HepG2 (cell line): Measurements from ENCODE around the gene TPPP3. TPM values are rescaled to one million over a fixed set of nuclear protein-coding genes. Genes with fewer than 3 reads are reported as not detected.

ENCODE experiments used
- ATAC-seq: fragments of 200-7000 bp; cut with Tn5 transposase; 3 replicates; pipeline ENCODE4 v1.9.1; 2020; ENCODE audit warnings: mild to moderate bottlenecking, moderate library complexity
- BruUV-seq: library from RNA; stranded (reverse); fragments of 400-500 nt; replicated peaks from 2 replicates; lab custom pipeline; 2021; lab: Mats Ljungman, UMichigan
- CTCF ChIA-PET: fragments of 300-600 bp; formaldehyde crosslinking; extraction: SDS; loops from one replicate; lab custom pipeline; 2021; ENCODE audit warnings: low total read pairs, inconsistent platforms, low intra/inter-chr PET ratio; lab: Yijun Ruan, JAX
- POLR2A ChIA-PET: fragments of 350-600 bp; sonication (Branson Sonifier 250); formaldehyde crosslinking; loops from one replicate; lab custom pipeline; 2020; ENCODE audit warnings: antibody characterized with exemption, inconsistent platforms; lab: Yijun Ruan, JAX
- DNase-seq: peaks from one replicate; pipeline ENCODE4 v3.0.0-alpha.2; 2015; ENCODE audit warnings: low spot score
- FAIRE-seq: peaks from 3 replicates; lab custom pipeline; 2011; peaks lifted over from hg19 to GRCh38; lab: Jason Lieb, UNC
- H2AFZ ChIP-seq: one replicate; pipeline ENCODE4 v1.6.1; 2011; ENCODE audit warnings: low read length, inconsistent platforms
- H3K27ac ChIP-seq: fragments of 300-600 bp; 3 replicates; pipeline ENCODE4 v1.8.0; 2011; ENCODE audit warnings: mixed run types, mild to moderate bottlenecking, mixed read lengths, low read length, inconsistent platforms; ENCODE audit not compliant: insufficient read depth; ENCODE audit errors: extremely low read length
- H3K27me3 ChIP-seq, 2 experiments: fragments of 200-600 bp in 1 of 2; 2 replicates in 1 of 2; 3 replicates in 1 of 2; pipeline versions ENCODE4 v1.6.0 to v1.8.0; 2011; ENCODE audit warnings: low read length in 2 of 2, mild to moderate bottlenecking in 2 of 2, moderate library complexity in 2 of 2, inconsistent platforms in 1 of 2; ENCODE audit not compliant: insufficient read depth in 2 of 2, control insufficient read depth in 1 of 2
- H3K36me3 ChIP-seq, 2 experiments: fragments of 200-600 bp in 1 of 2; replicated peaks in 1 of 2; 2 replicates in 1 of 2; 3 replicates in 1 of 2; pipeline versions ENCODE4 v1.5.1 to v1.8.0; 2011; ENCODE audit warnings: low read length in 2 of 2, inconsistent platforms in 1 of 2; ENCODE audit not compliant: insufficient read depth in 2 of 2, control insufficient read depth in 1 of 2
- H3K4me1 ChIP-seq: 2 replicates; pipeline ENCODE4 v1.5.1; 2012; ENCODE audit warnings: low read length, inconsistent platforms; ENCODE audit not compliant: insufficient read depth
- H3K4me2 ChIP-seq: 2 replicates; pipeline ENCODE4 v1.6.0; 2011; ENCODE audit warnings: low read depth, low read length, inconsistent platforms
- H3K4me3 ChIP-seq, 3 experiments: fragments of 200-600 bp in 1 of 3; sonication (generic), shearing (Covaris generic) in 1 of 3; replicated peaks in 1 of 3; 2 replicates each; pipeline ENCODE4 v1.5.1; 2011 to 2016; ENCODE audit warnings: low read length in 3 of 3, inconsistent platforms in 2 of 3, low read depth in 2 of 3, mild to moderate bottlenecking in 2 of 3, control low read depth in 1 of 3, mixed read lengths in 1 of 3; ENCODE audit not compliant: insufficient read depth in 1 of 3
- H3K79me2 ChIP-seq: one replicate; pipeline ENCODE4 v1.6.1; 2011; ENCODE audit warnings: low read length, inconsistent platforms; ENCODE audit not compliant: insufficient read depth
- H3K9ac ChIP-seq: 2 replicates; pipeline ENCODE4 v1.6.0; 2011; ENCODE audit warnings: mild to moderate bottlenecking, low read depth, low read length, inconsistent platforms; ENCODE audit not compliant: insufficient read depth
- H3K9me3 ChIP-seq: 2 replicates; pipeline ENCODE4 v1.5.1; 2012; ENCODE audit warnings: mild to moderate bottlenecking, low read length
- H4K20me1 ChIP-seq: 2 replicates; pipeline ENCODE4 v1.6.0; 2011; ENCODE audit warnings: inconsistent platforms, mild to moderate bottlenecking, low read length, moderate library complexity; ENCODE audit not compliant: insufficient read depth
- PHF8 ChIP-seq: sonication (generic); formaldehyde crosslinking; IDR thresholded peaks from 2 replicates; pipeline ENCODE4 v1.5.0; 2020; ENCODE audit warnings: missing genetic modification reagents
- PPARG ChIP-seq: conservative IDR thresholded peaks from 2 replicates; pipeline ENCODE4 v1.6.1; 2016; ENCODE audit warnings: missing biosample characterization, missing genetic modification reagents
- TEF ChIP-seq: sonication (generic); formaldehyde crosslinking; IDR thresholded peaks from 2 replicates; pipeline ENCODE4 v1.5.0; 2020; ENCODE audit warnings: missing genetic modification reagents
- ZNF615 ChIP-seq: sonication (generic); formaldehyde crosslinking; IDR thresholded peaks from 2 replicates; pipeline ENCODE4 v1.5.0; 2020; ENCODE audit warnings: mild to moderate bottlenecking, missing genetic modification reagents, borderline replicate concordance
- WGBS: methylation state at CpG from one replicate; pipeline ENCODE4 v1.1.6; 2017; ENCODE audit warnings: low lambda C conversion rate; 5-methylcytosine and 5-hydroxymethylcytosine counted together
- in situ Hi-C: cut with HindIII; loops from 2 replicates; pipeline ENCODE4 v1.10.0; 2017; ENCODE audit warnings: low pct_unique_long_range_greater_than_20kb; ENCODE audit not compliant: extremely low pct_ligation_motif_present
- intact Hi-C: fragments of 100-400 bp; cut with micrococcal nuclease; formaldehyde crosslinking; loops from one replicate; pipeline ENCODE4 v1.10.0; 2022; ENCODE audit not compliant: unreplicated experiment
- polyA plus RNA-seq, 8 experiments: library from polyadenylated mRNA; depleted of rRNA in 3 of 8; stranded (reverse) in 7 of 8; unstranded in 1 of 8; fragments of >200 nt; fragmentation: Illumina TruSeq in 4 of 8; extraction: Trizol in 4 of 8; gene quantifications; 2 replicates each; pipeline versions ENCODE4 v1.2.1 to v1.2.3, GENCODE V29; 2011 to 2016; ENCODE audit warnings: low read depth in 4 of 8, missing spikeins in 1 of 8, mixed read lengths in 1 of 8; ENCODE audit not compliant: insufficient read depth in 1 of 8
- total RNA-seq, 5 experiments: library from RNA; depleted of rRNA; stranded (reverse); fragments of >200 nt; fragmentation: Illumina TruSeq; extraction: Trizol; gene quantifications; 2 replicates each; pipeline ENCODE4 v1.2.3, GENCODE V29; 2016; ENCODE audit warnings: low read depth in 1 of 5
- TF ChIP-seq, protein P1 (sequence below): sonication (generic); formaldehyde crosslinking; IDR thresholded peaks from one replicate; pipeline ENCODE4 v1.5.1; 2020; ENCODE audit warnings: mild to moderate bottlenecking, missing genetic modification reagents; ENCODE audit errors: not compliant biosample characterization
- TF ChIP-seq, protein P2 (sequence below): sonication (generic); formaldehyde crosslinking; IDR thresholded peaks from 2 replicates; pipeline ENCODE4 v1.5.1; 2020; ENCODE audit warnings: mild to moderate bottlenecking, missing genetic modification reagents, borderline replicate concordance

TPPP3 gene
- total and polyA plus RNA-seq, 2 of the 13 experiments (the other 11 are each of a cell fraction or from before 2014, with no cell fraction given), result 0.16 to 0.44 TPM

- BruUV-seq, result no TSS peak
- H3K4me3 ChIP-seq, result no peak overlapping the region
- H3K4me2 ChIP-seq, result no peak overlapping the region
- DNase-seq, result no peak
- H3K36me3 ChIP-seq, result no peaks in the 10 kb centered on the region
- intact Hi-C loops, result no loop called here
- TF ChIP-seq TEF (CRISPR knock-in tag) (0 out of 2 replicates have a peak, but pooled peaks have one; percentile 24), ZNF615 (no peak), PHF8 (CRISPR knock-in tag) (no peak), PPARG (CRISPR knock-in tag) (no peak)
- TF ChIP-seq, protein P1, sequence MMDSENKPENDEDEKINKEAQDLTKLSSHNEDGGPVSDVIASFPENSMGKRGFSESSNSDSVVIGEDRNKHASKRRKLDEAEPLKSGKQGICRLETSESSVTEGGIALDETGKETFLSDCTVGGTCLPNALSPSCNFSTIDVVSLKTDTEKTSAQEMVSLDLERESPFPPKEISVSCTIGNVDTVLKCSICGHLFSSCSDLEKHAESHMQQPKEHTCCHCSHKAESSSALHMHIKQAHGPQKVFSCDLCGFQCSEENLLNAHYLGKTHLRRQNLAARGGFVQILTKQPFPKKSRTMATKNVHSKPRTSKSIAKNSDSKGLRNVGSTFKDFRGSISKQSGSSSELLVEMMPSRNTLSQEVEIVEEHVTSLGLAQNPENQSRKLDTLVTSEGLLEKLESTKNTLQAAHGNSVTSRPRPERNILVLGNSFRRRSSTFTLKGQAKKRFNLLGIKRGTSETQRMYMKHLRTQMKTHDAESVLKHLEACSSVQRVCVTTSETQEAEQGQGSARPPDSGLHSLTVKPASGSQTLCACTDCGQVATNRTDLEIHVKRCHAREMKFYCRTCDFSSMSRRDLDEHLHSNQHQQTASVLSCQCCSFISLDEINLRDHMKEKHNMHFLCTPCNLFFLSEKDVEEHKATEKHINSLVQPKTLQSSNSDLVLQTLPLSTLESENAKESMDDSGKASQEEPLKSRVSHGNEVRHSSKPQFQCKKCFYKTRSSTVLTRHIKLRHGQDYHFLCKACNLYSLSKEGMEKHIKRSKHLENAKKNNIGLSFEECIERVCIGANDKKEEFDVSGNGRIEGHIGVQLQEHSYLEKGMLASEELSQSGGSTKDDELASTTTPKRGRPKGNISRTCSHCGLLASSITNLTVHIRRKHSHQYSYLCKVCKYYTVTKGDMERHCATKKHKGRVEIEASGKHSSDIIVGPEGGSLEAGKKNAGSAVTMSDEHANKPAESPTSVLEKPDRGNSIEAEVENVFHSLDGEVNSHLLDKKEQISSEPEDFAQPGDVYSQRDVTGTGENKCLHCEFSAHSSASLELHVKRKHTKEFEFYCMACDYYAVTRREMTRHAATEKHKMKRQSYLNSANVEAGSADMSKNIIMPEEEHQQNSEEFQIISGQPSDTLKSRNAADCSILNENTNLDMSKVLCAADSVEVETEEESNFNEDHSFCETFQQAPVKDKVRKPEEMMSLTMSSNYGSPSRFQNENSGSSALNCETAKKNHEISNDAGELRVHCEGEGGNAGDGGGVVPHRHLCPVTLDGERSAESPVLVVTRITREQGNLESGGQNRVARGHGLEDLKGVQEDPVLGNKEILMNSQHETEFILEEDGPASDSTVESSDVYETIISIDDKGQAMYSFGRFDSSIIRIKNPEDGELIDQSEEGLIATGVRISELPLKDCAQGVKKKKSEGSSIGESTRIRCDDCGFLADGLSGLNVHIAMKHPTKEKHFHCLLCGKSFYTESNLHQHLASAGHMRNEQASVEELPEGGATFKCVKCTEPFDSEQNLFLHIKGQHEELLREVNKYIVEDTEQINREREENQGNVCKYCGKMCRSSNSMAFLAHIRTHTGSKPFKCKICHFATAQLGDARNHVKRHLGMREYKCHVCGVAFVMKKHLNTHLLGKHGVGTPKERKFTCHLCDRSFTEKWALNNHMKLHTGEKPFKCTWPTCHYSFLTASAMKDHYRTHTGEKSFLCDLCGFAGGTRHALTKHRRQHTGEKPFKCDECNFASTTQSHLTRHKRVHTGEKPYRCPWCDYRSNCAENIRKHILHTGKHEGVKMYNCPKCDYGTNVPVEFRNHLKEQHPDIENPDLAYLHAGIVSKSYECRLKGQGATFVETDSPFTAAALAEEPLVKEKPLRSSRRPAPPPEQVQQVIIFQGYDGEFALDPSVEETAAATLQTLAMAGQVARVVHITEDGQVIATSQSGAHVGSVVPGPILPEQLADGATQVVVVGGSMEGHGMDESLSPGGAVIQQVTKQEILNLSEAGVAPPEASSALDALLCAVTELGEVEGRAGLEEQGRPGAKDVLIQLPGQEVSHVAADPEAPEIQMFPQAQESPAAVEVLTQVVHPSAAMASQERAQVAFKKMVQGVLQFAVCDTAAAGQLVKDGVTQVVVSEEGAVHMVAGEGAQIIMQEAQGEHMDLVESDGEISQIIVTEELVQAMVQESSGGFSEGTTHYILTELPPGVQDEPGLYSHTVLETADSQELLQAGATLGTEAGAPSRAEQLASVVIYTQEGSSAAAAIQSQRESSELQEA, result no peak
- TF ChIP-seq, protein P2, sequence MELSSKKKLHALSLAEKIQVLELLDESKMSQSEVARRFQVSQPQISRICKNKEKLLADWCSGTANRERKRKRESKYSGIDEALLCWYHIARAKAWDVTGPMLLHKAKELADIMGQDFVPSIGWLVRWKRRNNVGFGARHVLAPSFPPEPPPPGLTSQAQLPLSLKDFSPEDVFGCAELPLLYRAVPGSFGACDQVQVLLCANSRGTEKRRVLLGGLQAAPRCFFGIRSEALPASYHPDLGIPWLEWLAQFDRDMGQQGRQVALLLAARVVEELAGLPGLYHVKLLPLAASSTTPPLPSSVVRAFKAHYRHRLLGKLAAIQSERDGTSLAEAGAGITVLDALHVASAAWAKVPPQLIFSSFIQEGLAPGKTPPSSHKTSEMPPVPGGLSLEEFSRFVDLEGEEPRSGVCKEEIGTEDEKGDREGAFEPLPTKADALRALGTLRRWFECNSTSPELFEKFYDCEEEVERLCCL (CRISPR knock-in tag), result no peak
- no peak overlapping the region for H3K27ac ChIP-seq
- in situ Hi-C loops, result no loop called here
- H4K20me1 ChIP-seq, result no peaks in the 10 kb centered on the region
- H2AFZ ChIP-seq, result no peak overlapping the region
- CTCF ChIA-PET, result no interaction called here
- peaks cover 5 to 41% of the 10 kb centered on the region in 2 experiments for H3K27me3 ChIP-seq
- WGBS, result 36% methylated on average over 9 of the region's 9 CpGs
- no peak for ATAC-seq
- FAIRE-seq, result no peak
- POLR2A ChIA-PET, result no interaction called here
- no peak overlapping the region for H3K9ac ChIP-seq
- no peaks in the 10 kb centered on the region for H3K79me2 ChIP-seq
- H3K9me3 ChIP-seq, result no peaks in the 10 kb centered on the region
- peaks cover 16% of the 10 kb centered on the region for H3K4me1 ChIP-seq
These were observed 30.4 kb upstream of the TPPP3 start for GRCh38 chr16:67423611-67424260.
